GM12892 (cell line): ENCODE data around the gene SOBP.

Source experiments
- POLR2A ChIP-seq: IDR thresholded peaks from 2 replicates; pipeline ENCODE4 v1.6.1; 2011; ENCODE audit warnings: low read depth, low read length, control low read depth
- POLR2AphosphoS5 ChIP-seq: IDR thresholded peaks from 2 replicates; pipeline ENCODE4 v1.6.1; 2011; ENCODE audit warnings: low read depth, low read length, control low read depth

DNA sequence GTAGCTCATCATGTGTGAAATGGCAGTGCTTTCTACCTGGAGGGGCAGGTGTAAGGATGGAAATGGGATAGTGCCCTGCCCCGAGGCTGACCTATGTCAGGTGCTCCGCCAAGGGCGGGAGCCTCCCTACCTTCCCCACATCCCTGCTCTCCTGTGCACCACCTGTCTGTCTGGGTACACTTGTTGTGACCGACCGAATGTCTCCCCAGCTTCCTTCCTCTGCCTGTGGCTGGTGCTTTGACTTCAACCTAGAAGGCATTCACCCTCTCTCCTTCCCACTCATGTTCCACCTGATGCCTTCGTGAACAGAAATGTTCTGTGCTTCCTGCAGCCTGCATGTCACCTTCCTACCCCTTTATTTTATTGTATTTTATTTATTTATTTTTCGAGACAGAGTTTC is 219.4 kb downstream of the SOBP start:
- TF ChIP-seq POLR2AphosphoS5 (no peak), POLR2A (no peak)
